Omental fat pad (tissue), 4 donors: ENCODE measurements around the gene FGF1. TPM values are rescaled to one million over a fixed set of nuclear protein-coding genes. Genes with fewer than 3 reads are reported as not detected.

Experiments used
- ATAC-seq: fragments of 150-250 bp; one replicate; pipeline ENCODE4 v1.9.1; 2016; ENCODE audit warnings: mild to moderate bottlenecking, moderate library complexity; ENCODE audit not compliant: low FRiP score
- DNase-seq: peaks from one replicate; pipeline ENCODE4 v3.0.0-alpha.2; 2019; ENCODE audit warnings: low spot score
- total RNA-seq, 4 donors: library from RNA; depleted of rRNA; stranded (reverse); fragments of >200 nt; gene quantifications; one replicate each; pipeline ENCODE4 v1.1.0, GENCODE V29; 2016
- TF ChIP-seq, protein P1 (sequence below), 3 donors: fragments of 450-650 bp; IDR thresholded peaks; one replicate each; pipeline ENCODE4 v1.5.1; 2016 to 2017; ENCODE audit warnings: antibody characterized with exemption in 3 of 3, mild to moderate bottlenecking in 3 of 3, moderate library complexity in 2 of 3

Gene FGF1
- total RNA-seq, 4 donors from 2014 or later: 2.2 to 43.1 (median 34.3) TPM

DNA sequence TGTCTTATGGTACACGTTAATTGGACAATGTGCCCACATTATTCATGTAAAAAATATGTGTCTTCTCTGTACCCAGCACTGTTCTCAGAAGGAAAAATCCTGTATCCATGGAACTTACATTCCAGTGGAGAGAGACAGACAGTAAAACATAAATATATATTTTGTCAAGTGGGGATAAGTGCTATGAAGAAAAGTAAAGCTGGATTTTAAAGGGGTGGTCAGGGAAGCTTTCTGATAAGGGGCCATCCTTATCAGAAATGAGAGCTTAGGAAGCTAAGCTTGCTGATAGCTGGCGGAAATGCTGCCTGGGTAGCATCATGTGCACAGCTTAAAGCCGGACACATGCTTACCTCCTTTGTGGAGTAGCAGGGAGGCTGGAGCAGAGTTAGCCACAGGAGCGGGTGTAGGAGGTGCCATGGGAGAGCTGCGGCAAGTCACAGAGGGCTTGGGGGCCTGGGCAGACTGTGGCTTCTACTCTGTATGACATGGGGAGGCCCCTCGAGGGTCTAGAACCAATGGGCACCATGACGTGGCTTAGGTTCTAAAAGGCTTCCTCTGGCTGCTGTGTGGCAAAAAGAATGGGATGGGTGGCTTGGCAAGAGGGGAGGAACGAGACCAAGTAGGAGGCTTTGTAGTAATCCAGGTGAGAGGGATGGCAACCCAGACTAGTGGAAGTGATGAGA, 141.7 kb downstream of the FGF1 start:
- TF ChIP-seq, protein P1, sequence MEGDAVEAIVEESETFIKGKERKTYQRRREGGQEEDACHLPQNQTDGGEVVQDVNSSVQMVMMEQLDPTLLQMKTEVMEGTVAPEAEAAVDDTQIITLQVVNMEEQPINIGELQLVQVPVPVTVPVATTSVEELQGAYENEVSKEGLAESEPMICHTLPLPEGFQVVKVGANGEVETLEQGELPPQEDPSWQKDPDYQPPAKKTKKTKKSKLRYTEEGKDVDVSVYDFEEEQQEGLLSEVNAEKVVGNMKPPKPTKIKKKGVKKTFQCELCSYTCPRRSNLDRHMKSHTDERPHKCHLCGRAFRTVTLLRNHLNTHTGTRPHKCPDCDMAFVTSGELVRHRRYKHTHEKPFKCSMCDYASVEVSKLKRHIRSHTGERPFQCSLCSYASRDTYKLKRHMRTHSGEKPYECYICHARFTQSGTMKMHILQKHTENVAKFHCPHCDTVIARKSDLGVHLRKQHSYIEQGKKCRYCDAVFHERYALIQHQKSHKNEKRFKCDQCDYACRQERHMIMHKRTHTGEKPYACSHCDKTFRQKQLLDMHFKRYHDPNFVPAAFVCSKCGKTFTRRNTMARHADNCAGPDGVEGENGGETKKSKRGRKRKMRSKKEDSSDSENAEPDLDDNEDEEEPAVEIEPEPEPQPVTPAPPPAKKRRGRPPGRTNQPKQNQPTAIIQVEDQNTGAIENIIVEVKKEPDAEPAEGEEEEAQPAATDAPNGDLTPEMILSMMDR (IDR thresholded peaks at IDR 0.05): no peak
- ATAC-seq (no peak), DNase-seq (no peak)

DNA sequence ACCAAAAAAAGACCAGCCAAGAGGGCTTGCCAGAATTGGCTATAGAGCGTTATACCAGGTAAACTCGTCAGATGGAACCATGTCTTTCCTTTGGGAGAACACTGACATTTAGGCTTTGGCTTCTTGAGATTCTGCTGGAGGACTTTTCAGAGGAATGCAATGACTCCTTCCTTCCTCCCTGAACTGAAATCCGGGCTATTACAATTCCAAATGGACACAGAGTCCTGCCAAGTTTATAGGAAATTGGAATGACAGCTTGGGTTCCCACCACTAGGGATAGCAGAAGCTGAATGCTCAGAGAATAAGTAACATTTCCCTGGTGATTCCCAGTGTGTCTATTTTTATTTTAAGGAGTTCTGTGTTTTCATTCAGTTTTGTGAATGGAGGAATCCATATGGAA, 143.0 kb downstream of the FGF1 start:
- ATAC-seq (no peak), DNase-seq (no peak)

More for the DNA sequence above, 143.0 kb downstream of the FGF1 start:
- TF ChIP-seq, protein P1 (IDR thresholded peaks at IDR 0.05): no peak

Other genes starting within 250 kb of the FGF1 start
- 100 to 1,000 TPM in 1 of 4 donors, 10 to 100 TPM in 3; 40.4 to 134 (median 63.6) TPM for gene ARHGAP26, start 84.3 kb upstream of the FGF1 start, total RNA-seq